ENCODE measurements around the gene TARS2. TPM values are rescaled to one million over a fixed set of nuclear protein-coding genes. Genes with fewer than 3 reads are reported as not detected.
A peak's percentile ranks its signal among the peaks of the same experiment; 100 is the strongest.

TARS2 gene
- total RNA-seq, 3 donors from 2014 or later: 15.9 to 20.2 (median 20.0) TPM

DNA sequence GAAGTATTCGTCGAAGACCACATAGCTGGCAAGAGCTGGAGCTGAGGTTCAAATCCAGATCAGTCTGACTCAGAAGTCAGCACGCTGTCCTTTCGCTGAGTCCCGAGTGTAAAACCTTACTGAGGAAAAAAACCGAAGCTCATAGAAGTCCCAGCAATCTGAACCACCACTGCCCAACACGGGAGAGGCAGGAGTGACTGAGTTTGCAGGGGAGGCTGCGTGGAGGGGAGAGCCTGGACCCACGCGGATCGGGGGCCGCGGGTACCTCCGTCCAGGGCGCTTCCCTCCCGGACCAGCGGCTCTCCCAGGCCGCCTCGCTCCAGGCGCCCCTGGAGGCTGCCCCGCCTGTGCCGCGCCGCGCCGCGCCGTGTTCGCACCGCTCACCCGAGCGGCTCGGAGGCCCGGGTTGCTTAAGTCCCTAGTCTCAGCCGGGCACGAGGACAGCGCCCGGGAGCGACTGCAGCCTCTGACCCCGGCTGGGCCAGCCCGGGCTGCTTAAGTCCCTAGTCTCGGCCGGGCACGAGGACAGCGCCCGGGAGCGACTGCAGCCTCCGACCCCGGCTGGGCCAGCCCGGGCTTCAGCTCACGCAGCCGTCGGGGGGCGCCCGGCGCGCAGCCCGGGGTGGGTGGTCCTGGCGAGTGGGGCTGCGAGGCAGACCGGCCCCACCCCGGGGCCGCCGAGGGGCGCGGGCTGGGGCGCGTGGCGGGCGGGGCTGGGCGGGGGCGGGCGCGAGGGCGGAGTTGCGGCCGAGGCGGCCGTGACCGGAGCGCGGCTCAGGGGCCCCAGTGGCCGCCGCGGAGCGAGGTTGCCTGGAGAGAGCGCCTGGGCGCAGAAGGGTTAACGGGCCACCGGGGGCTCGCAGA is 61.6 kb downstream of the TARS2 start, which contains the start of gene ADAMTSL4:
Gene ADAMTSL4 (plus strand): TSS at position 777 of the 864 bp plus-strand sequence. CDS start 2,881 bp downstream, outside the sequence.
- TF ChIP-seq, protein P1, sequence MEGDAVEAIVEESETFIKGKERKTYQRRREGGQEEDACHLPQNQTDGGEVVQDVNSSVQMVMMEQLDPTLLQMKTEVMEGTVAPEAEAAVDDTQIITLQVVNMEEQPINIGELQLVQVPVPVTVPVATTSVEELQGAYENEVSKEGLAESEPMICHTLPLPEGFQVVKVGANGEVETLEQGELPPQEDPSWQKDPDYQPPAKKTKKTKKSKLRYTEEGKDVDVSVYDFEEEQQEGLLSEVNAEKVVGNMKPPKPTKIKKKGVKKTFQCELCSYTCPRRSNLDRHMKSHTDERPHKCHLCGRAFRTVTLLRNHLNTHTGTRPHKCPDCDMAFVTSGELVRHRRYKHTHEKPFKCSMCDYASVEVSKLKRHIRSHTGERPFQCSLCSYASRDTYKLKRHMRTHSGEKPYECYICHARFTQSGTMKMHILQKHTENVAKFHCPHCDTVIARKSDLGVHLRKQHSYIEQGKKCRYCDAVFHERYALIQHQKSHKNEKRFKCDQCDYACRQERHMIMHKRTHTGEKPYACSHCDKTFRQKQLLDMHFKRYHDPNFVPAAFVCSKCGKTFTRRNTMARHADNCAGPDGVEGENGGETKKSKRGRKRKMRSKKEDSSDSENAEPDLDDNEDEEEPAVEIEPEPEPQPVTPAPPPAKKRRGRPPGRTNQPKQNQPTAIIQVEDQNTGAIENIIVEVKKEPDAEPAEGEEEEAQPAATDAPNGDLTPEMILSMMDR (IDR thresholded peaks at IDR 0.05): no peak
- DNase-seq (peak in 1 of 3 donors; percentile 72), ATAC-seq (peak; percentile 75)
- intact Hi-C loops (cut with DNase I, micrococcal nuclease): no loop called here
- Histone ChIP-seq H3K4me1 (ENCODE audit: low read depth) (peaks cover 13% of the 10 kb centered on the region), H3K9me3 (no peaks in the 10 kb centered on the region), H3K4me3 (peak within 1 kb of the TSS; percentile 11), H3K36me3 (ENCODE audit: low read depth) (no peaks in the 10 kb centered on the region)

- TF ChIP-seq, protein P1 (IDR thresholded peaks at IDR 0.05): no peak
- Histone ChIP-seq H3K4me3 (peak overlapping the region; percentile 11), H3K36me3 (ENCODE audit: low read depth) (no peaks in the 10 kb centered on the region), H3K4me1 (ENCODE audit: low read depth) (peaks cover 13% of the 10 kb centered on the region), H3K9me3 (no peaks in the 10 kb centered on the region)
- ATAC-seq (peak; percentile 4), DNase-seq (no peak)
- intact Hi-C loops (cut with DNase I, micrococcal nuclease): loop anchor here in 1 of 2 donors (10.0 kb wide), 1 partner anchor 75 kb away; the partner anchor contains the start of gene ENSA
These were observed 62.4 kb downstream of the TARS2 start for GRCh38 chr1:150549496-150550221.

- Histone ChIP-seq H3K36me3 (ENCODE audit: low read depth) (no peaks in the 10 kb centered on the region), H3K9me3 (no peaks in the 10 kb centered on the region), H3K4me3 (no peak overlapping the region), H3K4me1 (ENCODE audit: low read depth) (peaks cover 13% of the 10 kb centered on the region)
- DNase-seq (no peak), ATAC-seq (no peak)
- TF ChIP-seq, protein P1 (IDR thresholded peaks at IDR 0.05): no peak
- intact Hi-C loops (cut with DNase I, micrococcal nuclease): loop anchor here in 1 of 2 donors (10.0 kb wide), 1 partner anchor 74 kb away; the partner anchor contains the start of gene ENSA
These were observed 63.2 kb downstream of the TARS2 start for GRCh38 chr1:150550222-150551050.

- Histone ChIP-seq H3K4me1 (ENCODE audit: low read depth) (peaks cover 13% of the 10 kb centered on the region), H3K9me3 (no peaks in the 10 kb centered on the region), H3K36me3 (ENCODE audit: low read depth) (no peaks in the 10 kb centered on the region), H3K4me3 (no peak overlapping the region)
- no peak for DNase-seq
- intact Hi-C loops (cut with DNase I, micrococcal nuclease): loop anchor here in 1 of 2 donors (10.0 kb wide), 1 partner anchor 74 kb away; the partner anchor contains the start of gene ENSA
- ATAC-seq: no peak
- TF ChIP-seq, protein P1 (IDR thresholded peaks at IDR 0.05): no peak
These were observed 64.0 kb downstream of the TARS2 start for GRCh38 chr1:150551051-150551783.

All from mucosa of descending colon (tissue), 3 donors.